ENCODE data around the gene PRTG. TPM values are rescaled to one million over a fixed set of nuclear protein-coding genes. Genes with fewer than 3 reads are reported as not detected.
"Not testable (repeated sequence)": the region's sequence is repeated elsewhere in the genome, so short reads cannot be mapped to it uniquely, and the experiment has no call there.

Gene PRTG
- total RNA-seq, 2 experiments from 2014 or later = 0.15 TPM; not detected in 1

DNA sequence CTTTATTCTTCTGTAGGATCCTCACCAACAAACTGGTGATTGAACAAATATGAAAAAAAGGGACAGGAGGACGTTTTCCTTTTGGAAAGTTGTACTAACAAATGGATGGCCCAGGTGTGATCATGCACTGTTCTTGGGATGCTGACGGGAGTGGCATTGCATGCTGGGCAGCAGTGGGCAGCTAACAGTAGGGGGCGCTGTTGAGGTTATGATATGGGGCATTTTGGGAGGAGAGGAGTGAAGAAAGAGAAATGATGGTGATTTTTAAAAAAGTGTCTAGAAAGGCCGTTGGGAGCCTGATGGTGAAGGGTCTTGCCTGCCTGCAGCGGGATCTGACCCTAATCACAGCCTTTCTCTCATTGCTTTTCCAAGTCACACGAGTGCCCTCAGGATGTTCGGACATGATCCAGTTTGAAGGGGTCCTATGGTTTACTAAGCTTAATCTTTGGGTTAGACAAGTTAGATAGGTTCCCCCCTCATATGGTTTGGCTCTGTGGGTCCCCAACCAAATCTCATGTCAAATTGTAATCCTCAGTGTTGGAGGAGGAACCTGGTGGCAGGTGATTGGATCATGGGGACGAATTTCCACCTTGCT lies 46.2 kb upstream of the PRTG start:
- Histone ChIP-seq H2AFZ (ENCODE audit: low read length) (no peak overlapping the region), H3K4me2 (ENCODE audit: low read length) (no peak overlapping the region), H3K4me3 (ENCODE audit: low read depth, low read length, poor library complexity, severe bottlenecking) (no peak overlapping the region), H3K36me3 (ENCODE audit: insufficient read depth, low read length) (no peaks in the 10 kb centered on the region), H3K4me1 (ENCODE audit: insufficient read depth, low read length, poor library complexity, severe bottlenecking) (no peaks in the 10 kb centered on the region), H3K27ac (ENCODE audit: low read depth, low read length, poor library complexity, severe bottlenecking) (no peak overlapping the region), H3K79me2 (ENCODE audit: insufficient read depth, low read depth, low read length) (no peaks in the 10 kb centered on the region), H4K20me1 (ENCODE audit: insufficient read depth, low read length) (no peaks in the 10 kb centered on the region), H3K9me3 (ENCODE audit: low read length) (no peaks in the 10 kb centered on the region), H3K9me2 (ENCODE audit: insufficient read depth, low read length) (no peaks in the 10 kb centered on the region)
- no peak for TF ChIP-seq EZH2phosphoT487 (IDR thresholded peaks at IDR 0.05; ENCODE audit: borderline replicate concordance, low read depth, low read length)
- TF ChIP-seq, protein P1, sequence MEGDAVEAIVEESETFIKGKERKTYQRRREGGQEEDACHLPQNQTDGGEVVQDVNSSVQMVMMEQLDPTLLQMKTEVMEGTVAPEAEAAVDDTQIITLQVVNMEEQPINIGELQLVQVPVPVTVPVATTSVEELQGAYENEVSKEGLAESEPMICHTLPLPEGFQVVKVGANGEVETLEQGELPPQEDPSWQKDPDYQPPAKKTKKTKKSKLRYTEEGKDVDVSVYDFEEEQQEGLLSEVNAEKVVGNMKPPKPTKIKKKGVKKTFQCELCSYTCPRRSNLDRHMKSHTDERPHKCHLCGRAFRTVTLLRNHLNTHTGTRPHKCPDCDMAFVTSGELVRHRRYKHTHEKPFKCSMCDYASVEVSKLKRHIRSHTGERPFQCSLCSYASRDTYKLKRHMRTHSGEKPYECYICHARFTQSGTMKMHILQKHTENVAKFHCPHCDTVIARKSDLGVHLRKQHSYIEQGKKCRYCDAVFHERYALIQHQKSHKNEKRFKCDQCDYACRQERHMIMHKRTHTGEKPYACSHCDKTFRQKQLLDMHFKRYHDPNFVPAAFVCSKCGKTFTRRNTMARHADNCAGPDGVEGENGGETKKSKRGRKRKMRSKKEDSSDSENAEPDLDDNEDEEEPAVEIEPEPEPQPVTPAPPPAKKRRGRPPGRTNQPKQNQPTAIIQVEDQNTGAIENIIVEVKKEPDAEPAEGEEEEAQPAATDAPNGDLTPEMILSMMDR (conservative IDR thresholded peaks at IDR 0.05; ENCODE audit: low read length) = peak; percentile 89
- no TSS peak for BruUV-seq (replicated peaks)
- DNase-seq (ENCODE audit: low spot score) = peak; percentile 39
- intact Hi-C loops (cut with micrococcal nuclease; ENCODE audit: unreplicated experiment) = no loop called here
- POLR2A ChIA-PET = interaction anchor here (0.8 kb wide), 1 partner anchor 126 kb away, joined by 5 read pairs; no protein-coding TSS in a partner anchor
- CTCF ChIA-PET (ENCODE audit: unreplicated experiment) = no interaction called here

DNA sequence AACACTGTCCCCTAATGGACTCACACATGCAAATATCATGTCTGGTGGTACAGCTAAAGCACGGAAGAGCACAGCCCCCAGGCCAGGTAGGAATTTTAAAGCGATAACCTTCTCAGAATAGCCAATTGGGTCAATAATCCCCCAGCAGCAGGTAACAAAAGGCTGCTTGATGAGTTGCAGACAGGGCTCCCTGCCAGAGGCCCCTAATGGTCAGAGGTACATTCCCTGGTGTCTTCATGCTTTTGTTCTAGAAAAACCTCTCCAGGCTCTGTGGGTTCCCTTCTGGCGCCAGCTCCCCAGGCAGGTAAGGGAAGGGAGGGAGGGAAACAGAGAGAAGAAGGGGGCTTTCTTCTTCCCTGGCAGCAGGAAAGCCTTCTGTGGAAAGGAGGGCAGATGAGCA lies 43.4 kb upstream of the PRTG start:
- intact Hi-C loops (cut with micrococcal nuclease; ENCODE audit: unreplicated experiment) = no loop called here

DNA sequence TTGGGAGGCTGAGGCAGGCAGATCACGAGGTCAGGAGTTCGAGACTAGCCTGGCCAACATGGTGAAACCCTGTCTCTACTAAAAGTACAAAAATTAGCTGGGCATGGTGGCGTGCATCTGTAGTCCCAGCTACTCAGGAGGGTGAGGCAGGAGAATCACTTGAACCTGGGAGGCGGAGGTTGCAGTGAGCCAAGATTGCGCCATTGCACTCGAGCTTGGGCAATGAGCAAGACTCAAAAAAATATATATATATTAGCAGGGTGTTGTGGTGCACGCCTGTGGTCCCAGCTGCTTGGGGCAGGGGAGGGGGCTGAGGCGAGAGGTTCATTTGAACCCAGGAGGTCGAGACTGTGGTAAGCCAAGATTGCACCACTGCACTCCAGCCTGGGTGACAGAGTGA lies 42.6 kb upstream of the PRTG start:
- H3K9me3 ChIP-seq (ENCODE audit: low read length); H4K20me1 ChIP-seq (ENCODE audit: insufficient read depth, low read length); H2AFZ ChIP-seq (ENCODE audit: low read length); H3K79me2 ChIP-seq (ENCODE audit: insufficient read depth, low read depth, low read length); H3K9me2 ChIP-seq (ENCODE audit: insufficient read depth, low read length); H3K4me1 ChIP-seq (ENCODE audit: insufficient read depth, low read length, poor library complexity, severe bottlenecking); DNase-seq (ENCODE audit: low spot score); H3K36me3 ChIP-seq (ENCODE audit: insufficient read depth, low read length); POLR2A ChIA-PET; intact Hi-C loops (cut with micrococcal nuclease; ENCODE audit: unreplicated experiment); H3K4me3 ChIP-seq (ENCODE audit: low read depth, low read length, poor library complexity, severe bottlenecking); CTCF ChIA-PET (ENCODE audit: unreplicated experiment); H3K27ac ChIP-seq (ENCODE audit: low read depth, low read length, poor library complexity, severe bottlenecking); H3K4me2 ChIP-seq (ENCODE audit: low read length); BruUV-seq (replicated peaks): not testable (repeated sequence)

More for the DNA sequence above, 43.4 kb upstream of the PRTG start:
- Histone ChIP-seq H3K4me1 (ENCODE audit: insufficient read depth, low read length, poor library complexity, severe bottlenecking) (no peaks in the 10 kb centered on the region), H3K36me3 (ENCODE audit: insufficient read depth, low read length) (no peaks in the 10 kb centered on the region), H3K9me2 (ENCODE audit: insufficient read depth, low read length) (no peaks in the 10 kb centered on the region), H4K20me1 (ENCODE audit: insufficient read depth, low read length) (no peaks in the 10 kb centered on the region), H3K9me3 (ENCODE audit: low read length) (no peaks in the 10 kb centered on the region), H3K4me3 (ENCODE audit: low read depth, low read length, poor library complexity, severe bottlenecking) (no peak overlapping the region), H3K4me2 (ENCODE audit: low read length) (no peak overlapping the region), H2AFZ (ENCODE audit: low read length) (no peak overlapping the region), H3K27ac (ENCODE audit: low read depth, low read length, poor library complexity, severe bottlenecking) (no peak overlapping the region), H3K79me2 (ENCODE audit: insufficient read depth, low read depth, low read length) (no peaks in the 10 kb centered on the region)
- no peak for TF ChIP-seq EZH2phosphoT487 (IDR thresholded peaks at IDR 0.05; ENCODE audit: borderline replicate concordance, low read depth, low read length)
- TF ChIP-seq, protein P1 (conservative IDR thresholded peaks at IDR 0.05; ENCODE audit: low read length) = no peak
- CTCF ChIA-PET (ENCODE audit: unreplicated experiment) = no interaction called here
- DNase-seq (ENCODE audit: low spot score) = no peak
- BruUV-seq (replicated peaks) = no TSS peak
- POLR2A ChIA-PET = no interaction called here

Data from OCI-LY7 (cell line).